ENCODE results near the gene SYDE2. TPM values are rescaled to one million over a fixed set of nuclear protein-coding genes. Genes with fewer than 3 reads are reported as not detected.
"Not testable (repeated sequence)": the region's sequence is repeated elsewhere in the genome, so short reads cannot be mapped to it uniquely, and the experiment has no call there.

Gene SYDE2
- polyA plus RNA-seq (2013, experiment 1 of 2; ENCODE audit: insufficient read length) = 2.0 TPM
- 5.8 TPM for polyA plus RNA-seq (2013, experiment 2 of 2; ENCODE audit: insufficient read length)

DNA sequence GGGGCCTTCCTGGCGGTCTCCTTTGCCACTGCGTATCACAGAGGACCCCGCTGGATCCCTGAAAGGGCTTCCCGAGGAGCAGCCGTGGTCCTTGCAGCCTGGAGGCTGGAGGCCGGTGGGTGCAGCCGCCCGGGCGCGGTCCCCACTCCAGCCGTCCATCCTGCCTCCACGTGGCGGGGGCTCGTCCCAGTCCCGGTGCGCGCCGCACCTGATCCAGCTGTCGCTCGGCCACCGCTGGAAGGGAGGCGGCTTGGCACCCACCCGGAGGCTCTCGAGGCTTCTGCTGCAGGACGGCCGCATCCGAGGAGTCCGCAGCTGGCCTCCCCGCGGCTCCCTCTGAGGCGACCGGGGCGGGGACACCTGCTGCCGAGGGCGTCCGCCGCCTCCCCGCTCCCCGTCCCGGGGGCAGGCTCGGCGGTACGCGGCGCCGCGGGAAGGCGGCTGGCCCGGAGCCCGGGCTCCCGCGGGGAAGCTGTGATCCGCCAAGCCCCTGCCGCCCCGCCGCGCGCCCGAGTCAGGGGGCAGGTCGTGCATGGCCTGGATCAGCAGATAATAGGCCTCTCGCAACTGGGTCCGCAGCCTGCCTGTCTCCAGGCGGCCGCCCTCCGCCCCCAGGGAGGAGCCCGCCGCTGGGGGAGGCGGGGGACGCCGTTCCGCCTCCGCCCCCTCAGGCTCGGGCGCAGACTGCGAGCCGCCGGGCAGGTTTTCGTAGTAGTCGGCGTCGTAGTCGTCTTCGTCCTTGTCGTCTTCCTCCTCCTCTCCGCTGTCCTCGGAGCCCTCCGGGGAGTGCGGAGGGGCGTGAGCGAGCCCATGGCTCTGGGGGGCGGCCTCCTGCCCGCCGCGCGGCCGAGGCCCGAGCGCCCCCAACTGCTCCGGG, at the start of gene SYDE2:
Gene SYDE2 (minus strand): TSS at position 554 of the 877 bp plus-strand sequence. CDS start 20 bp downstream, at position 534.
- DNase-seq = peak; percentile 81

GRCh38 chr1:85249042-85249441, 48.2 kb upstream of the SYDE2 start:
- DNase-seq = not testable (repeated sequence)

GRCh38 chr1:85245891-85246290, 45.1 kb upstream of the SYDE2 start:
- DNase-seq = no peak

GRCh38 chr1:85245456-85245855, 44.6 kb upstream of the SYDE2 start:
- DNase-seq = no peak

DNA sequence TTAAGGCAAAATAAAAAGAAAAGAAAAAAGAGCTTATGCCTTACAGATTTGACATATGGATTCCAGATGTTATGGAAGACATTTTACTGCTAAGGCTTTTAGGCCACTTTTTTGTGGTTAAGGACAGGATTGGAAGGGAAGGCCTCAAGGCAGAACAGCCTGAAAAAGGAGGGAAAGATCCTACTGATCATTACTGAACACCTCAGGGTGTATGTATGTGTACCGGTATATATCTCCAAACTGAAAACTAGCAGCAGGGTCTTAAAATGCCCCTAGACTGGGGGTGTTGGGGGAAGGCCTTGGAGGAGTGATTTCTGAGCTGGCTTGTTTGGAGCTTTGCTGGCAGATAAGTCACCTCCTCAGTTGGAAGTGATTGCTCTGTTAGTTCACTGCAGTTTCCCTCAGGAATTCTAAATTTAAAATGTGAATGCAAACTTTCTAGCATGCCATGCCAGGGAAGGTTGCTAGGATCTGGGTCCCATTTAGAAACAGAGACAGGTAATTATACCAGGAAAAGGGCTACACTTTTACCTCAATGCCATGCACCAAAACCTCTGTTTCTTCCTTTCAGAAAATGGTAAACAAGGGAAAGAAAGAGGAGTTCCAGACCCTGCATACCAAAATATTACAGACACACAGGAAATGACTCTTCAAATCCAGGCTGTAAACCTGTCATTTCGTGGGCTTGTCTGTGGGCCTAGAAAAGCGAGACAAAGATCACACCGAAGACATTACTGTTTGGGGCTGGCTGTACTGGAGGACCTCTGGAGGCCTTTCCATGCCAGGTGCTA, 43.6 kb upstream of the SYDE2 start:
- DNase-seq = peak; percentile 53

DNA sequence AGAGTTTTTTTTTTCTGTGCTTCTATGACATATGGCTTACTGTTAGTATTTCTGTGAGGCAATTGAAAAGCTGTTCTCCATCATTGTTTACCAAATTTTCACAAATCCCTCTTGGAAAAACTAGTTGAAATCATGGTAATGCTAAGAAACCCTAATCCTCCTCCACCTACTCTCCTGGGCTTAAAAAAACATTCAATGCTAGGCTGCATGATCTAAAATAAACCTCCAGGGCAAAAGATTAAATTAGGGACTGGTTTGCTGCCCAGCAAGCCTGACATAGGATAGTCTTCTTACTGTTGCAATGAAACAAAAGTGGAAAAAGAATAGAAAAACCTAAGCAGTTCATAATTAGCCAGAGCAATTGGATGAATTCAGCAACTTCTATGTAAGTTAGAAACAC, 42.6 kb upstream of the SYDE2 start:
- no peak for DNase-seq

- DNase-seq = no peak
Measured at GRCh38 chr1:85240643-85241042, 39.8 kb upstream of the SYDE2 start.

DNA sequence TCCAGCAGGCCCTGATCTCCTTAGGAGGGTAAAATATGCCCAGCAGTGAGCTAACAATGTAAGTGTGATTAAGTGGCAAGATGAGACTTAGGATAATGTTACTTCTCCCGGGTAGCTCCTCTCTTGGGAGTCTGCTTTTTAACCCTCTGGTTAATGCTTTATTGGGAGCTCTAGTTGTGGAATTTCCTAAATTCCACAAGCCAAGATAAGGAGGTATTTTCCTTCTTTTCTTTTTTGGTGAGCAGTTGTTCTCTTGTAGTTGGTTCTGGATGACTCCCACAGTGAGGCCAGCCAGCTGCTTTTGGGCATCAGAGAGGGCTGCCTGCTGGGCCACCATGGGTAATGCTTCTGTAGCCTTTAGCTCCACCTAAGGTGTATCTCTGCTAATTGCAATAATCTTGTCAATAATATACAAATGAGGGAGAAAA, 39.4 kb upstream of the SYDE2 start:
- DNase-seq = peak; percentile 69

GRCh38 chr1:85237613-85238012, 36.8 kb upstream of the SYDE2 start:
- no peak for DNase-seq

DNA sequence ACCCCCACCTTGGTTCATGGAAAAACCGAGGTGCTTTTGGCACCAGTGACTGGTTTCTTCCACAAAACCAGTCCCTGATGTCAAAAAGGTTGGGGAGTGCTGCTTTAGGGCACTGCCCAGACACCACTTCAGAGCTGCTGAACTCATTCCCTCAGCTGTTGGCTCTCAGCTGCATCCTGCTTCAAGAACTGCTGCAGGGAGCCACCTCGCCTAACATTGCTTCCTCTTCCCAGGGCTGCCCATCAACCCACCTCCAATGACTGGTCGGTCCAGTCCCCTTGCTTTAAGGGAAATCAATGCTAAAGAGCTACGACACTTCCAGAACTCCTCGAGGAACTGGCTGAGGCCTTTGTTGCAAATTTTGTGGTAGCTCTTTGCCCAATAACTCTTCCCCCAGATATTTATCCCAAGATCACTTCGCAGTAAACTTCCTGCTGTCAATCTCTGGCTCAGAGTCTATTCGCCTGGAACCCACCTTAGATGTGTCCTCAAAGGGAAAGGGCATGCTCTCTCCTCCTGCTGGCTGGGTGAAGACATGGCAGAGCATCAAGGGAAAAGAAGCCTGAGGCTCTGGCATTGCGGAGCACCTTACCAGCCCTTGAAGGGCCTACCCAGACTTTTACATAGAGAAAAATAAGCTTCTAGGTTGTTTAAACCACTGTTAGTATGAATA, 29.6 kb upstream of the SYDE2 start:
- DNase-seq = no peak

DNA sequence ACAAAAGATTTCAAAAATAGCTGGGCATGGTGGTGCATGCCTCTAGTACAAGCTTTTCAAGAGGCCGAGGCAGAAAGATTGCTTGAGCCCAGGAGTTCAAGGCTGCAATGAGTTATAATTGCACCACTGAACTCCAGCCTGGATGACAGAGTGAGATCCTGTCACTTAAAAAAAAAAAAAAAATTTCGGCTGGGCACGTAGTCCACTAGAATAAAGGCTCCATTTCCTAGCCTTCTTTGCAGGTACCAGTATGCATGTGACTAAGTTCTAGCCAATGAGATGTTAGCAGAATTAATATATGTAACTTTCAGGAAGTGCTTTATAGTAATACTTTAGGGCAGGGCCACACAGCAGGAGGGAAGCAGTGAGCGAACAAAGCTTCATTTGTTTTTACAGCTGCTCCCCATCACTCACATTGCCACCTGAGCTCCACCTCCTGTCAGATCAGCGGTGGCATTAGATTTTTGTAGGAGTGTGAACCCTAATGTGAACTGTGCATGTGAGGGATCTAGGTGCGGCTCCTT, 28.8 kb upstream of the SYDE2 start:
- DNase-seq = no peak

- DNase-seq = no peak
Measured at GRCh38 chr1:85228972-85229371, 28.2 kb upstream of the SYDE2 start.

DNA sequence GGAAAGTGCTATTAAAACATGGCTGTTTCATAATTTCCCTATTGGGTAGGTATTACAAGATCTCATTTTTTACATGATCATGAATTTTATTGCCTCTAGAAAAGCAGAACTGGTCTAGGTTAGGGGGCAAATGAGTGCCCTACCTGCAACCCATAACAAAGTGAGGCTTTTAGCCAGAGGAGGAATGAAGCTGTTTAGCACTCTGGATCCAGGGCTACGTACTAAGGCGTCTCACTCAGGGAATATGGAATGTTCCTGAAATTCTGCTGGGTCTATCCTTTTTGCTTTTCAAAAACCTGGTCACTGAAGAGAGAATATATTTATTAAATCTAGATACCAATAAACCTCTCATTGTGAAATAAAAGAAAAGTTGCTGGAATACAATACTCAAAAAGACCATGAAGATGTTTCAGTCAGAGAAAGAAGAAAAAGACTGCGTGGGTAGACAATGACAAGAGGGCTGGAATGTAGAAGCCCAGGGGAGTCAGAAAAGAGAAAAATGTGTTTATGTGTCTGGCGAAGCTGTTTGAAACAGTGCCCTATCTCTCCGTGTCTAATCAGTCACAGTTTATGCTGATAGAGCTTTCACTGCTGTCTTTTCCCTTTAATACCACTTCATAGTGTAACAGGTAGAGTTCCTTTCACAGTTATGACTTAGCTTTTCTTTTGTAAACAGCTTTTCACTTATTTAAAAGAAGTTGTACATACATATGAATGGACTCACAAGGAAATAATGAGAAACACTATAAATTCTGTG, 25.0 kb upstream of the SYDE2 start:
- peak; percentile 35 for DNase-seq

DNA sequence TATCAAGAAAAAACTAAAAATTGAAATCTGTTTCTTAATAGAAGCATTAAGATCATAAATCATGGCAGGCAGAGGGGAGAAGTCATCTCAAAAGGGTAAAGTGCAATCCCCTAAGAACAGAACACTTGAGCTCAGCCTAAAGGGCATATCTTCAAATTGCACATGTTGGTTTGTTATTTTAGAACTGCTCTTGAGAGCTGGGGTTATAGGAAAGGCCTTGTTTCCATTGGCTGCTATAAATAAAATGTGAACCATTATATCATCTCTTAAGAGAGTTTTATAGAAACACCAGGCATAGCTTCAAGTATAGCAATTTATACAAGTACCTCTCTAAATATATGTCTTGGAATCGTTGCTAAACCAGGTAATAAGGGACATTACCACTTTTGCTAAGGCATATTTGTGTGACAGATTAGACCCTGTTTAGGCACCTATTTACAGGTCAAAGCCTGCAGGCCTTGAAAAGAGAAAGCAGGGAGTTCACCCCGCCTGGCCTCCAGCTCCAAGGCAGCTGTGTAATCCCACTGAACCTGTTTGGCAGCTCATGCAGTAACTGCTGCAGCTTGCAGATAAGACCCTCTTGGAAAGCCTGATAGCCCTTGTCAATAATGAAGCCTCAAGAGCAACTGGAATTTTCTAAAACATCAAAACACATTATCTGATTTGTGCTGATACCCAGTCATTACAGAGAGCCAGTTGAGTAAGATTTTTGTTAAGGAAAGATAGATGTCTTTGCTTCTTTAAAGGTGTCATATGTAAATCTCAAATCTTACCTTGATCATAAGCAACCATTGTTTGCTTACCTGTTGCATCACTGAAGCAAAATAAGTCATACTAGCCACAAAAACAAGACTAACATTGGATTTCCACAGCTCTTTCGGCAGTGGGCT, 24.2 kb upstream of the SYDE2 start:
- DNase-seq = no peak

DNA sequence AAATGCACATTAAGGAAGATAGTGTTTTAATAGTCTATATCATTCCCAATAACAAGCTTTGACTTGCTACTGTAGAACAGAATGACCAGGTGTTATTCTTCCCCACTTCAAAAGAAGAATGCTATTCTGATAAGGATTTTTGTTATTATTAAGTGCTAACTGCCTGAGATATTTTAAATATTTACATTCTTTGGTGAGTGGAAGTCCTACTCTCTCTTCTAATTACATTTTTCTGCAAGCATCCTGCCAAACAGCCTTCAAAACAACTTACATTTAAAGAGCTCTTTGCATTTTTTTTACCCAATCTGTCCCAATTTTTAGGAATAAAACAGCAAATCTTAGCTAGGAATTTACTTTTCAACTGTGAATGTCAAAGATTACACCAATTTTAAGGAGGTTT, 23.5 kb upstream of the SYDE2 start:
- DNase-seq = no peak

DNA sequence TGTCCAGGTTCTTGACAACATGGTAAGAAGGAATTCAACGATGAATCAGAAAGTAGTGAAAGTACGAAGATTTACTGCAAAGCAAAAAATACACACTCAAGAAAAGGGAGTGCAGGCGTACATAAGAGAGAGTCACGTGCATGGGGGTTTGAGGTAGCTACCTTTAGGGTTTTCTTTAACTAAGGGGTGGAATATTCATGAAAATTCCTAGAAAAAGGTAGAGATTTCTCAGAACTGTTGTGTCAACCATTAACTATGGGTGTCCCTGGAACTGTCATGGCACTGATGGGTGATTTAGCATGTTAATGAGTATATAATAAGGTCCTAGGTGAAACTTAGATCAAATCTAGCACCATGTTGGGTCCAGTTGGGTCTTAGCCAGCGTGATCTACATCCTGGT, 22.5 kb upstream of the SYDE2 start:
- DNase-seq = no peak

GRCh38 chr1:85220756-85221201, 20.0 kb upstream of the SYDE2 start:
- peak; percentile 74 for DNase-seq

- no peak for DNase-seq
Measured at GRCh38 chr1:85219853-85220610, 19.2 kb upstream of the SYDE2 start.

DNA sequence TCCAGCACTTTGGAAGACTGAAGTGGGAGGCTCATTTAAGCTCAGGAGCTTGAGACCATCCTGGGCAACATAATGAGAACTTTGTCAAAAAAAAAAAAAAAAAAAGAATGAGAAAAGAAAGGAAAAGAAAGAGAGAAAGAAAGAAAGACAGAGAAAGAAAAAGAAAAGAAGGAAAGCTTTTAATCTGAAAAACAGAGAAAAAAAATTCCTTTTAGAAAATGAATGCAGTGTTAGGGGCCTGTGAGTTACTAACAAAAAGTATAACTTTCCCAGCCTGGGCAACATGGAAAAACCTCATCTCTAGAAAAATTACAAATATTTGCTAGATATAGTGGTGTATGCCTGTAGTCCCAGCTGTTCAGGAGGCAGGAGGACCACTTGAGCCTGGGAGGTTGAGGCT, 15.9 kb upstream of the SYDE2 start:
- DNase-seq = no peak

GRCh38 chr1:85214654-85215053, 13.8 kb upstream of the SYDE2 start:
- no peak for DNase-seq
